Smooth muscle cell of the brain vasculature (primary cell): ENCODE results near the gene ATXN3.
A peak's percentile ranks its signal among the peaks of the same experiment; 100 is the strongest.
"Not testable (repeated sequence)": the region's sequence is repeated elsewhere in the genome, so short reads cannot be mapped to it uniquely, and the experiment has no call there.

Experiments used
- DNase-seq: peaks from one replicate; pipeline ENCODE4 v3.0.0-alpha.2; 2012; ENCODE audit warnings: low read depth, low spot score

ATXN3 gene

DNA sequence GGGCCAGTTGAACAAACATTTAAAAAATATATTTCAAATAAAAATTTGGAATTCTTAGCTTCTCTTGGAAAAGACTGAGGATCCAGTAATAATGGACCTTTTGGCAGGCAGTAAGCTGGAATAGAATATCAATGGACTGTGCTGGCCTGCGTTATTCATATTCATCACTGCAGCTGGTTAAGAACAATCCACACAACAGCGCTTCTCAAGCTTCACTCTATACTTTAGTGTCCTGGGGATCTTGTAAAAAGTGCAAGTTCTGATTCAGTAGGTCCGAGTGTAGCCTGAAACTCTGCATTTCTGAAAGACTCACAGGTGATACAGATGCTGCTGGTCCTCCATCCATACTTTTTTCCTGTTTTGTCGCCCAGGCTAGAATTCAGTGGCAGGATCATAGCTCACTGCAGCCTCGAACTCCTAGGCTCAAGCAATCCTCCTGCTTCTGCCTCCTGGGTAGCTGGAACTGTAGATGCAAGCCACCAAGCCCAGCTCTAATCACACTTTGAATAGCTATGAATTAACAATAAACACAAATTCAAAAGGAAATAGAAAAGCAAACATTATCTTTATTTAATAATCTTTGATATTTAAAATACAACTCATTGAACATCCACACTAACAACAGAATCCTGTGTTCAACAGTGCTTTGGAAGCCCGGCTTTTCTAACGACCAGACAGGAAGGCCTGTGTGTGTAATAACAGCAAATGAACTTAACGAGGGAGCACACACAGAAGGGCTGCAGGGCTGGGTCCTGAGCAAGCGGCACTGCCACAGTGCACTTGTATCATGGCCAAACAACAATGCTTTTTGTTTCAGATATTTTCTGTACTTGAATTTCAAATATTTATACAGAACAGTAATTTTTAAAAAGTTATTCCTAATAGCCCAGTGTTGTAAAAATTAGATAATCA lies 48.1 kb downstream of the ATXN3 start:
- DNase-seq = no peak

DNA sequence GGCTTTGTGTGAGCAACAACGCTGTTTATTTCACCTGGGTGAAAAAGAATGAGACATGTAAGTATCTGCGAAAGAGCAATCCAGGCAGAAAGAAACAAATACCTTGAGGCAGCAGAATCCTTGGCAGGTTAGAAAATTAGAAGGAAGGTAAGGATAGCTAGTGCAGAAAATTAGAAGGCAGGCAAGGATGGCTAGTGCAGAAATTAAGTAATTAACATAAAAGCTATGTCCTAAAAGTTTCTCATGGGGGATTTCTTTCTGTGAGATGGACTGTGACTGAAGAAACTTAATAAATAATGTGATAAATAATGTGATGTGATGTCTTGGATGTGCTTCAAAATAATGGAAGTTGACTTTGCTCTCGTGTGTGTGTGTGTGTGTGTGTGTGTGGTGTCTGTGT lies 56.6 kb downstream of the ATXN3 start:
- no peak for DNase-seq

DNA sequence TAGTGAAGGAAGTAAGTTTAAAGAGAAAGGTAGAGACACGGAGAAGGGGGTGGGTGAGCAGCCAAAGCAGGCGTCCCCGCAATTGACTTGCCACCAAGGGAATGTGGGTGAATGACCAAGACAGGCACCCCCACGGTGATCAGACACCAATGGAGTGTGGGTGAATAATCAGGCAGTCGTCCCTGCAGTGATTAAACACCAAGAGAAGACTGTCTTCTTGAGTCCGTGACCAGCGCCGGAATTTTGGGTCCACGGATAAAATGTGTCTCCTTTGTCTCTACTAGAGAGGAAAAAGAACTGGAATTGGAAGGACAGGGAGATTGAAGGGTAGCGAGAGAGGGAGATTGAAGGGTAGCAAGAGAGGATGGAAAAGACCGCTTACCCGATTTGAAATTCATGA lies 57.2 kb downstream of the ATXN3 start:
- not testable (repeated sequence) for DNase-seq

DNA sequence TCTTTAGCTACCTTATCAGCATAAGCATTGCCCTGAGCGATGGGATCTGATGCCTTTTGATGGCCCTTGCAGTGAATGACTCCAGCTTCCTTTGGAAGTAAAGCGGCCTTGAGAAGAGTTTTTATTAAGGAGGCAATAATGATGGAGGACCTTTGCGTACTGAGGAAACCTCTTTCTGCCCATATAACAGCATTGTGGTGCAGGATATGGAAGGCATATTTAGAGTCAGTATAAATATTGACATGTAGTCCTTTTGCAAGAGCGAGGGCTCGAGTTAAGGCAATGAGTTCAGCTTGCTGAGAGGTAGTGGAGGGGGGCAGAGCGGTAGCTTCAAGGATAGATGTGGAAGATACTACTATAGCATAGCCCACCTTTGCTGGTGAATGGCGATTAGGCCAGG lies 60.5 kb downstream of the ATXN3 start:
- DNase-seq = not testable (repeated sequence)

DNA sequence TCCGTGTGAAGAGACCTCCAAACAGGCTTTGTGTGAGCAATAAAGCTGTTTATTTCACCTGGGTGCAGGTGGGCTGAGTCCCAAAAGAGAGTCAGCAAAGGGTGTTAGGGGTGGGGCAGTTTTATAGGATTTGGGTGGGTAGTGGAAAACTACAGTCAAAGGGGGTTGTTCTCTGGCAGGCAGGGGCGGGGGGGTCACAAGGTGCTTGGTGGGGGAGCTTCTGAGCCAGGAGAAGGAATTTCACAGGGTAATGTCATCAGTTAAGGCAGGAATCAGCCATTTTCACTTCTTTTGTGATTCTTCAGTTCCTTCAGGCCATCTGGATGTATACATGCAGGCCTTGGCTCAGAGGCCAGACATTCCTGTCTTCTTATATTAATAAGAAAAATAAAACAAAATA lies 64.6 kb downstream of the ATXN3 start:
- DNase-seq = not testable (repeated sequence)

DNA sequence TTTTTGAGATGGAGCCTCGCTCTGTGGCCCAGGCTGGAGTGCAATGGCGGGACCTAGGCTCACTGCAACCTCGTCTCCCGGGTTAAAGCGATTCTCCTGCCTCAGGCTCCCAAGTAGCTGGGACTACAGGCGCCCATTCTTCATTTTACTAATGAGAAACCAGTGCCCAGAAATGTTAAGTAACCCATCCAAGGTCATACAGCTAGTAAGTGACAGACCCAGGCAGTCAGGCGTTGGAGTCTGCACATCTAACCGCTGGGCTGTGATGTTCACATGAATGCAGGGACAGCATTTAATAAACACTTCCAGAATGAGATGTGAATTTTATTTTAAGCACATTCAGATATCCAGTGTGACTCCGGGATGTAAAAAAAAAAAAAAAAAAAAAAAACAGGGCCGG lies 65.2 kb downstream of the ATXN3 start:
- DNase-seq = no peak

DNA sequence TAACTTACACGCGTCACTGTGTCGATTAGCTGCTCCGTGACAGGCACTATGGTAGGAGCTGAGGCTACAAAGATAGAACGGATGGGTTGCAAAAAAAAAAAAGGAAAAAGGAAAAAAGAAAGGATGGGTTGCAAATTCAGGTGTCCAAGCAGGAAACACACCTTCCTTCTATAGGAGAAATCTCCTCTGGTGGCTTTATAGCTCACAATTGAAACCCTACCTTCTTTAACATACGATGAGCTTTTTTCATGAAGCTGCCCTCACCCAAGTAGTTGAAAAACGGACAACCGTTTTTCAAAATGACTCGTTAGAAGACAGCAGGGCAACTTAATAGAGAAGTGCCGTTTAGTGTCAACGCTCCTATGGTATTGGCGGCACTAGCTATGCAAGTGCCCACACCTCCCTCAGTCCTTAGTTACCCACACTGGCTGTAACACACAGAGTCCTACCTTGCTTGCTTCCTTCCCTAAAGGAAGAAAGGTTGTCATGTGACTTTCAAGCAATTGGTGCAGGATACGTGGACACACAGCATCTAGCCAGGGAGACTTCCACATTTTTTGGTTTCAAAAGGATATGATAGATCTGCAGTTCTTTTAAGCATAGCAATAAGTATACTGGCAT lies 65.8 kb downstream of the ATXN3 start:
- no peak for DNase-seq

DNA sequence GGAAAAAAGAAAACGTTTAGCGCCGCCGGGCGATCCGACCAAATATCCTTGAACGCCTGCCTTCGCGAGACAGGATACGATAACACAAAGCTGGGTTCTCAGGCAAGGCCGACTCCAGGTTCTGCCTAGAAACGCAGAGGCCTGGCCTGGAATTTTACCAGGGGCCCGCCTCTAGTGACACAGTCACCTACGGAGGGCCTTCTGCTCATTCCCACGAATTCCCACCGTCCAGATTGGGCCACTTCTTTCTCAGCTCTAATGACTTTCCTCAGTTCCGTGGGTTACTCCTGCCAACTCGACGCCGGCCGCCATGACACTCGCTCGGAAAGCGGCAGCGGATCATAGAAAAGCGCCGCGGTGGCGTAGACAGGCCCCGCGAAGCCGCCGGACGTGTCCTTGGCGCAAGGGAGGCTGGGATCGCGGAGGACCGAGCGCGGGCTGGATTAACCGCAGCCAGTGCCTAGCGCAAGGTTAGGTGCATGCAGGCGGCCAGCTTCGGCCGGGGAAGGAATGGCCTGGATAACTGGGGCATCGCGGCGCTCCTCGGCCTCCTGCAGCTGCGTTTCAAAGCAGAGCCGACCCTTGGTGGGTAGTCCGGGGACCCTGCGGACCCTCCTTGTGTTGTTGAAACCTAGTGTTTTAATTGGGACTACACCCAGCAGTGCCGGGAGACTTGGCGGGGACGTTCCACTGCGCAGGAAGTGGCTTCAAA lies 66.5 kb downstream of the ATXN3 start, which contains the start of gene TRIP11:
Gene TRIP11, minus strand, starts transcription at position 341 of the 712 bp plus-strand sequence. CDS start 374 bp downstream, outside the sequence.
- DNase-seq = peak; percentile 82

DNA sequence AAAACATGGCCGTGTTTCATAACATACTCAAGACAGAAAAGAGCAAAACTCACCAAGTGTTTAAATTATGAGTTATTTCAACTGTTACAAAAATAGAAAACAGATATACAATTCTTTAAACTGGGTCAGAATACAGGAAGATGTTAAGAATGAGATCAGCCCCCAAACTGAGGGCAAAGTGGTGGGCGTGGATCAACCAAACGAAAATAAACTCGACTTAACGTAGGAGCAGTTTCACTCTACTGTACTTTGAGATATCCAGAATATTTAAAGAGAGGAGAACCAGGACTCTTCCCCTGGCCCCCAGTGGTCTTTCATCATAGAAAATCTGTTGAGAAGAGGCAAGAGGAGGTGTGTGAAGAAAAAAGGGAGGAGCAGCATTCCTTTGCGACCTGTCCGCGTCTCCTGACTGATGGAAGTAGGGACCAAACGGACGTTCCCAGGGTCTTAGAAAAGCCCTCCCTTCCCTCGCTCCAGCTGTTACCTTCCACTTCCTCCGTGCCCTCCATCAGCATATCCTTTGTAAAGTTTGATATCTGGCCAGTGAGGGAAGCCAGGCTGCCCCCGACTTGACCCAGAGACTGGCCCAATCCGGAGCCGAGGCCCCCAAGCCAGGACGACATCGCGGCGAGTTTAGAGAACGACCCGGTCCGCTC lies 67.2 kb downstream of the ATXN3 start:
- peak; percentile 15 for DNase-seq

DNA sequence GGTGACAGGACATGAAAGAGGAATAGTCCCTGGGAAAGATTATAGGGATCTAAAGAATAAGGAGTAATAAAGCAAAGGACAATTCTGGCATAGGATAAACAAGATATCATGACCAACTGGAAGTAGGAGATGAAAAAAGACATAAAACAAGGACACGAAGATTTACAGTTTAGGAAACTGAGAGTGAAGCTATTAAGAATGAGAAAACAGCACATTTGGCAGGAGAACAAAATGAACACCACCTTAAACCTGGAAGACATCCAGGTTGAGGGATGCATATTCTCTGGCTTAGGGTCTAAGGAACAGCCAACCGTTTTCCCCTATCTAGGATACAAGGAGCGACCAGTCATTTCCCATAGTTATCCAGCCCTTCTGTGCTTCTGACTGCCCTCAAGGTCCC lies 68.4 kb downstream of the ATXN3 start:
- no peak for DNase-seq

DNA sequence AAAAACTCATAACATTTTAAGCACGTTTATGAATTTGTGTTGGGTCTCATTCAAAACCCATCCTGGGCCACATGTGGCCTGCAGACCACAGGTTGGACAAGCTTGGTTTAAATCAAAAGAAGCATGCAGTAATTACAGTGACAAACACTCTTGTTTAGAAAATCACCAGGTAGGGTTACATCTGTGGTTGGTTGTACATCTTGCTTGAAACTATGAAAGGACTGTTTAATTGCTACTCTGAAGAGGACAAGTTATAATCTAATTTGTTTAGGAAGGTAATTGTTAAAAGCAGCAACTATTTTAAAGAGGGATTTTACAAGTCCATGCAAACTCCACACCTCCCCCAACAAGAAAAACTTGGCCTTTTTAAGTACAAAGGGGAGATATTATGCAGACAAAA lies 70.5 kb downstream of the ATXN3 start:
- DNase-seq = no peak

DNA sequence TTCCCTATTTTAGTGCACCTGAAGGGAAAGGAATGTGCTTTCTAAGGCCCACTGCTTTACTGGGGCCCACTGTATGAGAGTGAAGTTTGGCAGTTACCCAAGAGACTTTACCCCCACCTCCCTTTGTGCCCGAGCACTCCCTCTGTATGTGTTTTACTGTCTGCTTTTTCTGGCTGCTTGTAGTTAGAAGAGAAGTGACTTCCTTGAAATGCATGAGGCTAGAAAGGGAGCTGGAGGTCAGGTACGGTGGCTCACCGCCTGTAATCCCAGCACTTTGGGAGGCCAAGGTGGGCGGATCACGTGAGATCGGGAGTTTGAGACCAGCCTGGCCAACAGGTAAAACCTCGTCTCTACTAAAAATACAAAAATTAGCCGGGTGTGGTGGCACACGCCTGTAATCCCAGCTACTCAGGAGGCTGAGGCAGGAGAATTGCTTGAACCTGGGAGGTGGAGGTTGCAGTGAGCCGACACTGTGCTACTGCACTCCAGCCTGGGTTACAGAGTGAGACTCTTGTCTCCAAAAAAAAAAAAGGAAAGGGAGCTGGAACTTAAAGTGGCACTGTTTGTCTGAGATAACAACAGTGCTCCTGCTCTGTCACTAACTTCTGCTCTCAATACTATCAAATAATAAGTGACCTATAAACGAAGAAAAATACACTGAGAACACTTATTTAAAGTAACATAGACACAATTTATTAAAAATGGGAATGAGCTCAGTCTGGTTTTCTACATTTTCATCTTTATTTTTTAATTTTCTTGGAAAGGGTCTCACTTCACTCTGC lies 72.3 kb downstream of the ATXN3 start:
- no peak for DNase-seq

DNA sequence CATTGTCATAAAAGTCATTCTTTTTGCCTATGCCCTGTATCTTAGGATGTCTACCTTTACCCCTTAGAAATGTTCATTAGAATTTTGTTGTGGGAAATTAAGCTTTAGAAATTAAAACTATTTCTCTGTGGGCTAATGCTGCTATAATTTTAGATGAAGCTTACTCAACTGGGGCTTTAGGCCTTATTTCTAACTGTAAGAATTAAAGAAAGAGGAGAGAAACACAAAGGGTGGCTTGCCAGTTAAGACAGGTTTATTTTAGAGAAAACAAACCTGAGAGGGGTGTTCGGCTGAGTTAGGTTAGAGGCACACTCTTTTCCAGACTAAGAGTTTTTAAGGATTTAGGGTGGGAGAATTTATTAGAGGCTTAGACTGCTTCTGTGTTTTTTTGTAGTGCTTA lies 72.9 kb downstream of the ATXN3 start:
- DNase-seq = no peak

DNA sequence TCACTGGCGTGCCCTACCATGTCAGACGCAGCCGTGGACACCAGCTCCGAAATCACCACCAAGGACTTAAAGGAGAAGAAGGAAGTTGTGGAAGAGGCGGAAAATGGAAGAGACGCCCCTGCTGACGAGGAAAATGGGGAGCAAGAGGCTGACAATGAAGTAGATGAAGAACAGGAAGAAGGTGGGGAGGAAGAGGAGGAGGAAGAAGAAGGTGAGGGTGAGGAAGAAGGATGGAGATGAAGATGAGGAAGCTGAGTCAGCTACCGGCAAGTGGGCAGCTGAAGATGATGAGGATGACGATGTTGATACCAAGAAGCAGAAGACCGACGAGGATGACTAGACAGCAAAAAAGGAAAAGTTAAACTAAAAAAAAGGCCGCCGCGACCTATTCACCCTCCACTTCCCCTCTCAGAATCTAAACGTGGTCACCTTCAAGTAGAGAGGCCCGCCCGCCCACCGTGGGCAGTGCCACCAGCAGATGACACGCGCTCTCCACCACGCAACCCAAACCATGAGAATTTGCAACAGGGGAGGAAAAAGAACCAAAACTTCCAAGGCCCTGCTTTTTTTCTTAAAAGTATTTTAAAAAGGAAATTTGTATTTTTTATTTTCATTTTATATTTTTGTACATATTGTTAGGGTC lies 79.7 kb downstream of the ATXN3 start:
- no peak for DNase-seq

DNA sequence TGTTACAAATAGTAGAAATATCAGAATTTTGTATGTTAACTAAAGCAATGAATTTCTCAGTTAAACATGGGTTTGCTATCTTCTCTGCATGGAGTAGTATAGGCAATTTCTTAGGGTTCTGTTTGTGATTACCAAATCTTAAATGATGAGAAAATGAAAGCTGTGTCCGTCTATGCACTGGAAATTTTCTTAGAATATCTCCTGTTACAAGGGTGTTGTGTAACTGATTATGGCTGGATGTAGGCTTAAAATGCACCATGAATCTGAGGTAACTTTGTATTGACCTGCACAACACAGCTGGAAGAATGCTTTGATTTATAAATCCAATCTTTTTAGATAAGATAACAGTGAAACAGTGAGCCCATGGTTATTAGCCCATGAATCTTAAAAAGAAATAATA lies 84.3 kb downstream of the ATXN3 start:
- no peak for DNase-seq

DNA sequence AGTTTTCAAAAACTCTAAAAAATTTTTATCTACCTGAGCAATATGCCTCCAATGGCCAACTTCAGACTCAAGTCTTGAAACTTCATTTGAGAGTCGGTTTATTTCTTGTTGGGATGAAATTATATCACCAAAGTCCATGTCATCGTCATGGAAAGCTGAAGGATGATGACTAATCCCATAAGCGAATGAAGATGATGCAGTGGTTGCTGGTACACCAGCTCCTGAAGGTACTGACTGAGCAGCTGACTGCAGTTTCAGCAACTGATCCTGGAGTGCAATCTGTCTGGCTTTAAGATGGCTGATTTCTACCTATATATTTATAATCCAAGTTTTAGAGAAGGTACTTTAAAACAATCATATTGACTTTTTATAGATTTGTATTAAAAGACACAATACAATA lies 84.9 kb downstream of the ATXN3 start:
- no peak for DNase-seq

DNA sequence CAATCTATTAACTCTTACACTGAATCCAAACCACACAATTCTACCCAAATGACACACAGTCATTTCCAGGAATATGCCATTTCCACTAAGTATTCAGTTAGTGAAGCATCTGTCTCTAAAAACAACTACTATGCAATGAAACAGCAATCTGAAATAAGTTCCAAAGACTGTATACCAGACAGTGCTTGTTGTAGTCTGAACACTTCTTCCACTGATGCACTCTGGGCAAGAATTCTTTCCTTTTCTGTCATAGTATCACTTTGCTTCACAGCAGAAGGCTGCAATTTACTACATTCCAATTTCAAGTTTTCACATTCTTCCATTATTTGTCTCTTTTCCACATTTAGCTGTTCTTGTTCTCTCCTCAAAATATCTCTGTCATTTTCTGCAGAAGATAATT lies 92.3 kb downstream of the ATXN3 start:
- DNase-seq = no peak

DNA sequence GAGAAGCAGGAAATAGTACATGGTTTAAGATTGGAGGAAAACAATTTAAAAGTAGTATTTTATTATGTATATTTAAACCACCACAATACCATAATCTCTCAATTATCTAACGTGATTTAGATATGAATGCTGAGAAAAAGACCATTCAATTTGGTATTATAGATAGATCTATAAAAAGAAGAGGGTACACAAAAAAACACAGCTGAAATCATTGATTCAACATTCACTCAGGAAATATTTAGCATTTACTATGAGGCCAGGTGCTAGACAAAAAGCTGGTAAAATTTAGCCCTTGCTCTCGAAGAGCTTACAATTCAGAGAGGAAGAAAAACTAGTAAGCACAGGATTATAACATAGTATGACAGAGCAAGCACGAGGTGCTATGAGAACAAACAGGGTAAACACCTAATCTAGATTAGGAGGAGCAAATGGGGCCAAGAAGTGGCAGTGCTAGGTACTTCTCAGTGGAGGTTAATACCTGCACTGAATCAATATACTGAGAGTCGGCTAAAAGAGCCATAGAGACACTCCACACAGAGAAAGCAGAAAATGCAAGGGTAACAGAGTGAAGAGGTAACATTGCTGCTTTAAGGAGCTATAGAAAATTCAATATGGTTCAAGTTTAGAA lies 94.1 kb downstream of the ATXN3 start:
- no peak for DNase-seq

DNA sequence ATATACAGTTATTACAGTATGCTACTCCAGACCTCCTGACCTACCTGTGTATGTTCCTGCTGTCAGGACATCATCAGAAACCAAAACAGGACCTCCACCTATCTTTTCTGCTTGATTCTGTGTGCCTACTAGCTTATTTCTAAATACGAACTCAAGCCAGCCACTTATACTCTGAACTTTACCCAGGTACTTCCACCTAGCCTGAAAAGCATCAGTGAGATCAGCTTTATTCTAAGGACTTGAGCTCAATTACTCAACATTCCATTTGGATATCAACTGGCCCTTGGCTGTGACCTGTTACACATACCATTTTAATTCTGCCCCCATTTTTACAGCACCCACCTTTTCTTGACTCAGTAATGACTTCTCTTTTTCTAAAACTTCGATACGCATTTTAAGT lies 95.7 kb downstream of the ATXN3 start:
- no peak for DNase-seq

DNA sequence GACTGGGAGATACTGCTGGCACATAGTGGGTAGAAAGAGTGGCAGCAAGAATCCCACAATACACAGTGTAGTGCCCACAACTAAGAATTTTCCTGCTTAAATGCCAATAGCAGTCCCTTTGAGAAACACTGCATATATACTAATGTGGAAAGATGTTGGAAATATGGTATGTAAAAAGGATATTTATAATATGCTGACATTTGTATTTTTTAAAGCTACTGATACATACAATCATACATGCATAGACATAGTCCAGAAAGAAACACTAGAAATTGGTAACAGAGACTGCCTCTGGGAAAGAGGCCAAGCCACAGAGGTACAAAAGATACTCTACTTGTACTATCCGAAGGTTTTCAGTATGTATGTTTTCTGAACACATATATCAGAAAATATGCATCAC lies 96.8 kb downstream of the ATXN3 start:
- no peak for DNase-seq
